OCI-LY3 (cell line): ENCODE results near the gene ILF3.

ENCODE experiments used
- EZH2phosphoT487 ChIP-seq: fragments of 200-600 bp; shearing (Covaris generic); IDR thresholded peaks from 2 replicates; pipeline ENCODE4 v1.6.1; 2018; ENCODE audit warnings: antibody characterized with exemption, mixed run types, low read depth
- TF ChIP-seq, protein P1 (sequence below): fragments of 200-600, 300-600 bp; sonication (generic); IDR thresholded peaks from 2 replicates; pipeline ENCODE4 v1.5.1; 2014; ENCODE audit warnings: antibody characterized with exemption, low read length, low read depth

DNA sequence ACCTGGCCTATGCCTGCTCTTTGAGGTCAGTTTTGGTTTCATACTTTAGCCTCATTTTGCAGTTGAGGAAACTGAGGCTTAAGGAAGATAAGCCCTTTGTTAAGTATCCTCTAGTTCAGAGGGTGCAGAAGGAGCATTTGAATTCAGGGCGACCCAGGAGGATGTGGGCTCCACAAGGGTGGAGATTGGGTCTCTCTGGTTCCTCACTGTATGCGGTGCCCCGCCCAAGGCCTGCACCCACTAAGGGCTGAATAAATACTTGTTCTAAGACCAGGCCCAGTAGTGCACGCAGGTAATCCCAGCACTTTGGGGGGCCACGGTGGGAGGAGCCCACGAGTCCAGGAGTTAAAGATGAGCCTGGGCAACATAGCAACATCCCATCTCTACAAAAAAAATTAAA, 29.6 kb upstream of the ILF3 start:
- TF ChIP-seq, protein P1, sequence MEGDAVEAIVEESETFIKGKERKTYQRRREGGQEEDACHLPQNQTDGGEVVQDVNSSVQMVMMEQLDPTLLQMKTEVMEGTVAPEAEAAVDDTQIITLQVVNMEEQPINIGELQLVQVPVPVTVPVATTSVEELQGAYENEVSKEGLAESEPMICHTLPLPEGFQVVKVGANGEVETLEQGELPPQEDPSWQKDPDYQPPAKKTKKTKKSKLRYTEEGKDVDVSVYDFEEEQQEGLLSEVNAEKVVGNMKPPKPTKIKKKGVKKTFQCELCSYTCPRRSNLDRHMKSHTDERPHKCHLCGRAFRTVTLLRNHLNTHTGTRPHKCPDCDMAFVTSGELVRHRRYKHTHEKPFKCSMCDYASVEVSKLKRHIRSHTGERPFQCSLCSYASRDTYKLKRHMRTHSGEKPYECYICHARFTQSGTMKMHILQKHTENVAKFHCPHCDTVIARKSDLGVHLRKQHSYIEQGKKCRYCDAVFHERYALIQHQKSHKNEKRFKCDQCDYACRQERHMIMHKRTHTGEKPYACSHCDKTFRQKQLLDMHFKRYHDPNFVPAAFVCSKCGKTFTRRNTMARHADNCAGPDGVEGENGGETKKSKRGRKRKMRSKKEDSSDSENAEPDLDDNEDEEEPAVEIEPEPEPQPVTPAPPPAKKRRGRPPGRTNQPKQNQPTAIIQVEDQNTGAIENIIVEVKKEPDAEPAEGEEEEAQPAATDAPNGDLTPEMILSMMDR = no peak
- TF ChIP-seq EZH2phosphoT487 = no peak
